Small intestine (tissue), 7 donors: ENCODE data around the gene DLX6. TPM values are rescaled to one million over a fixed set of nuclear protein-coding genes. Genes with fewer than 3 reads are reported as not detected.

Experiments used
- DNase-seq, 2 donors: peaks; one replicate each; pipeline versions ENCODE4 v3.0.0 to v3.0.0-alpha.2; 2013
- FAIRE-seq: peaks from 2 replicates; lab custom pipeline; 2012; peaks lifted over from hg19 to GRCh38; lab: Jason Lieb, UNC
- H3K27ac ChIP-seq, 3 donors: one replicate each; pipeline ENCODE4 v1.5.1; 2013; ENCODE audit warnings: low read length in 2 of 3, mild to moderate bottlenecking in 2 of 3, control low read depth in 1 of 3, inconsistent platforms in 1 of 3, low read depth in 1 of 3, moderate library complexity in 1 of 3
- H3K27me3 ChIP-seq, 3 donors: one replicate each; pipeline ENCODE4 v1.6.1; 2013; ENCODE audit warnings: low read length in 3 of 3, inconsistent platforms in 1 of 3; ENCODE audit not compliant: control insufficient read depth in 3 of 3, insufficient read depth in 3 of 3
- H3K36me3 ChIP-seq, 3 donors: one replicate each; pipeline ENCODE4 v1.6.1; 2013; ENCODE audit warnings: low read length in 3 of 3, inconsistent platforms in 1 of 3, low read depth in 1 of 3, mild to moderate bottlenecking in 1 of 3, moderate library complexity in 1 of 3; ENCODE audit not compliant: control insufficient read depth in 3 of 3, insufficient read depth in 2 of 3
- H3K4me1 ChIP-seq, 3 donors: one replicate each; pipeline ENCODE4 v1.6.1; 2013; ENCODE audit warnings: low read length in 2 of 3, inconsistent platforms in 1 of 3, low read depth in 1 of 3, mild to moderate bottlenecking in 1 of 3, moderate library complexity in 1 of 3; ENCODE audit not compliant: control insufficient read depth in 3 of 3, insufficient read depth in 2 of 3
- H3K4me3 ChIP-seq, 3 donors: one replicate each; pipeline ENCODE4 v1.5.1; 2013; ENCODE audit warnings: low read length in 3 of 3, control low read depth in 1 of 3, inconsistent platforms in 1 of 3, low read depth in 1 of 3, mild to moderate bottlenecking in 1 of 3, moderate library complexity in 1 of 3
- H3K9me3 ChIP-seq, 2 donors: one replicate each; pipeline ENCODE4 v1.6.1; 2013; ENCODE audit warnings: low read depth in 1 of 2, low read length in 1 of 2; ENCODE audit not compliant: control insufficient read depth in 2 of 2, insufficient read depth in 1 of 2
- WGBS, 3 donors: extraction: QIAGEN DNeasy Blood & Tissue Kit; methylation state at CpG; one replicate each; pipeline ENCODE4 v1.1.7; 2013; 5-methylcytosine and 5-hydroxymethylcytosine counted together
- polyA plus RNA-seq, 4 donors: library from polyadenylated mRNA; stranded (reverse) in 3 of 4; unstranded in 1 of 4; fragments of 200-250 nt in 3 of 4; fragments of 120-200 nt in 1 of 4; gene quantifications; one replicate each; pipeline versions ENCODE4 v1.2.1 to v1.2.3, GENCODE V29; 2013
- donor health status: healthy with polysubstance abuse.
- donor health status: control.
- donor health status: control.
- donor health status: Bipolar disorder and iron deficiency.
- donor health status: healthy.

DLX6 gene
- polyA plus RNA-seq, 4 donors: 0.06 TPM; not detected in 3

DNA sequence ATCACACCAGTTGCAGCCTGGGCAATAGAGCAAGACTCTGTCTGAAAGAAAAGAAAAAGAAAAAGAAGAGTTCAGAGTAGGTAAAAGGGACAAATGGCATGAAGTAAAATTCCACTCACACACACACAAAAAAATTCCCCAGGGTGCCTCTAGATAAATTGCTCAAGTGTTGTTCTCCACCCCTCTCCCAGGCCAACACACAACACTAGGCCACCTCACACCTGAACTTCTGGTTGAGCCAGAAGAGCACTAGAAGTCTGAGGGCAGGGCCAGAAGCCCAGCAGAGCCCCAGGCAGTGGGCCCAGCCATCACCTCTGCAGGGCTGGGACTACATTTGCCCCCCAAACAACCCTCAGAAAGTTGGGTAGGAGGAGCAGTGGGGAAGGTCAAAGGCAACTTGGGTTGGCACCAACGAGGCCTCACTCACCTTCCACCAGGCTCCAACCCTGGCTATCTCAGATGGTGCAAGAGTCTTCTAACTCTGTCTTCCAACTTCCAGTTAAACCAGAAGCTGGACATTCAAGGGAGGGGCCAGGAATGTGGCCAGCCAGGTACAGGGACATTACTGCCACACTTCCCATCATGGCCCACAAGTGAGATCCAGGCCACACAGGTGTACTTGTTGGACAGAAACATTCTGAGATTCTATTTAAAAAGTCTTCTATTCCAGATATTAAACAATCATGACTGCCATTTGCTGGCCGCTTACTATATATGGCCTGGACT is 25.6 kb upstream of the DLX6 start:
- no peaks in the 10 kb centered on the region for H3K4me1 ChIP-seq
- H3K4me3 ChIP-seq: no peak overlapping the region
- no peaks in the 10 kb centered on the region for H3K36me3 ChIP-seq
- FAIRE-seq (no peak), DNase-seq (no peak)
- H3K9me3 ChIP-seq: no peaks in the 10 kb centered on the region
- H3K27me3 ChIP-seq: peaks cover 0 to 3% (median 2%) of the 10 kb centered on the region in 3 donors
- H3K27ac ChIP-seq: no peak overlapping the region
- 79 to 85% (median 84%) methylated on average over 2 of the region's 2 CpGs for WGBS, 3 donors

- H3K4me3 ChIP-seq: no peak overlapping the region
- H3K27ac ChIP-seq: no peak overlapping the region
- no peaks in the 10 kb centered on the region for H3K9me3 ChIP-seq
- 92 to 97% (median 95%) methylated on average over 1 of the region's 1 CpG for WGBS, 3 donors
- H3K36me3 ChIP-seq: no peaks in the 10 kb centered on the region
- DNase-seq: no peak
- H3K27me3 ChIP-seq: peaks cover 0 to 8% (median 0%) of the 10 kb centered on the region in 3 donors
- FAIRE-seq: no peak
- no peaks in the 10 kb centered on the region for H3K4me1 ChIP-seq
These were observed 22.8 kb upstream of the DLX6 start for GRCh38 chr7:96982586-96982985.

- peaks cover 0 to 30% (median 13%) of the 10 kb centered on the region in 3 donors for H3K27me3 ChIP-seq
- no peak for DNase-seq
- WGBS, 3 donors: 36 to 45% (median 41%) methylated on average over 1 of the region's 1 CpG
These were observed 19.4 kb upstream of the DLX6 start for GRCh38 chr7:96985992-96986391.

GRCh38 chr7:96986901-96987300 is 18.5 kb upstream of the DLX6 start:
- DNase-seq (no peak), FAIRE-seq (no peak)
- WGBS, 3 donors: 50 to 70% (median 51%) methylated on average over 1 of the region's 1 CpG
- H3K4me3 ChIP-seq: no peak overlapping the region
- no peaks in the 10 kb centered on the region for H3K4me1 ChIP-seq
- peaks cover 0 to 34% (median 16%) of the 10 kb centered on the region in 3 donors for H3K27me3 ChIP-seq
- H3K36me3 ChIP-seq: no peaks in the 10 kb centered on the region
- no peak overlapping the region for H3K27ac ChIP-seq
- no peaks in the 10 kb centered on the region for H3K9me3 ChIP-seq

More at GRCh38 chr7:96985992-96986391, 19.4 kb upstream of the DLX6 start:
- H3K9me3 ChIP-seq: no peaks in the 10 kb centered on the region
- FAIRE-seq: no peak
- no peaks in the 10 kb centered on the region for H3K36me3 ChIP-seq
- no peaks in the 10 kb centered on the region for H3K4me1 ChIP-seq
- H3K27ac ChIP-seq: no peak overlapping the region
- H3K4me3 ChIP-seq: no peak overlapping the region

DNA sequence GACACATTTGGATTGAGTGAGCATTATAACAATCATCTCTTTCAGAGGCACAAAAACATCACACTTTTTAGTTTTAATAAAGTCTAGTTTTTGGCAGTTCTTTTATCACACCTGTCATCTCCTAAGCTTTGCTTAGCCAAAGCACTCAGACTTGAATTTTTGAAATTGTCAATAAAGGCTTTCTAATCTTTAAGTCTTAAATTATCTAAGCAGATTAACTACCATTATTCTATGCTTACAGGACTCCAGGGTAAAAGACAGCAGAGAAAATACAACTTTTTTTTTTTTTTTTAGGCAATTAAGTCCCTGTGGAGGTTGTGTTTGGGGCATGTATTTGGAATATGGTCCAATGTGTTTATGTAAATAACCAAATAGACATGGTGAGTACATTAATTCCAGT is 17.6 kb upstream of the DLX6 start:
- peaks cover 0 to 7% of the 10 kb centered on the region in 2 donors for H3K9me3 ChIP-seq
- no peak overlapping the region for H3K4me3 ChIP-seq
- H3K4me1 ChIP-seq: no peaks in the 10 kb centered on the region
- peaks cover 7 to 41% (median 24%) of the 10 kb centered on the region in 3 donors for H3K27me3 ChIP-seq
- no peaks in the 10 kb centered on the region for H3K36me3 ChIP-seq
- DNase-seq: no peak
- no peak overlapping the region for H3K27ac ChIP-seq
- FAIRE-seq: no peak

- peaks cover 7 to 57% (median 35%) of the 10 kb centered on the region in 3 donors for H3K27me3 ChIP-seq
- no peak for FAIRE-seq
- 9 to 21% (median 13%) methylated on average over 22 of the region's 22 CpGs for WGBS, 3 donors
These were observed 16.0 kb upstream of the DLX6 start for GRCh38 chr7:96989241-96989858.

DNA sequence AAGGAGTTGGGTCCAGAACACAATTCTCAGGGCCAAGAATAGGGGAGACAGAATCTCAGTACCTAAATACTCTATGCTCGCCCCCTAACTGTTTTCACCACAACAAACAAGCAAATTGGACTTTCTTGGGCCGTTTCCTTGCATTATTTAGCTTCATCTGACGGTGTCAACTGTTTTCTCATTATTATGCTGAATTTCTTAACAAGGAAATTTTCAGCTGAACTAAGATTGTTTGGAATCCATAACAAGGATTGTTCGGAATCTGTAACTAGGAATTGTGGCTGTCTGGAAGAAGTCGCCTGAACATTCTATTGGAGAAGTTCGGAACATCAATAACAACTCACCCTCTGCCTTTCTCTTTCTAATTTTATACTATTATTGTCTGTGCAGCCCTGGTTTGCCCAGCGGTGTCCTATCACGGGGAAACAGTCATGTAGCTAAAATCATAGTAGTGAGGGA is 15.5 kb upstream of the DLX6 start:
- no peaks in the 10 kb centered on the region for H3K36me3 ChIP-seq
- WGBS, 3 donors: 9 to 13% (median 11%) methylated on average over 8 of the region's 8 CpGs
- peaks cover 0 to 17% of the 10 kb centered on the region in 2 donors for H3K9me3 ChIP-seq
- H3K4me1 ChIP-seq: no peaks in the 10 kb centered on the region
- H3K27ac ChIP-seq: no peak overlapping the region
- peaks cover 7 to 60% (median 35%) of the 10 kb centered on the region in 3 donors for H3K27me3 ChIP-seq
- H3K4me3 ChIP-seq: no peak overlapping the region
- FAIRE-seq: no peak
- no peak for DNase-seq

More at GRCh38 chr7:96989241-96989858, 16.0 kb upstream of the DLX6 start:
- Histone ChIP-seq H3K36me3 (no peaks in the 10 kb centered on the region), H3K27ac (no peak overlapping the region), H3K4me3 (no peak overlapping the region), H3K9me3 (peaks cover 0 to 17% of the 10 kb centered on the region in 2 donors), H3K4me1 (no peaks in the 10 kb centered on the region)
- no peak for DNase-seq

DNA sequence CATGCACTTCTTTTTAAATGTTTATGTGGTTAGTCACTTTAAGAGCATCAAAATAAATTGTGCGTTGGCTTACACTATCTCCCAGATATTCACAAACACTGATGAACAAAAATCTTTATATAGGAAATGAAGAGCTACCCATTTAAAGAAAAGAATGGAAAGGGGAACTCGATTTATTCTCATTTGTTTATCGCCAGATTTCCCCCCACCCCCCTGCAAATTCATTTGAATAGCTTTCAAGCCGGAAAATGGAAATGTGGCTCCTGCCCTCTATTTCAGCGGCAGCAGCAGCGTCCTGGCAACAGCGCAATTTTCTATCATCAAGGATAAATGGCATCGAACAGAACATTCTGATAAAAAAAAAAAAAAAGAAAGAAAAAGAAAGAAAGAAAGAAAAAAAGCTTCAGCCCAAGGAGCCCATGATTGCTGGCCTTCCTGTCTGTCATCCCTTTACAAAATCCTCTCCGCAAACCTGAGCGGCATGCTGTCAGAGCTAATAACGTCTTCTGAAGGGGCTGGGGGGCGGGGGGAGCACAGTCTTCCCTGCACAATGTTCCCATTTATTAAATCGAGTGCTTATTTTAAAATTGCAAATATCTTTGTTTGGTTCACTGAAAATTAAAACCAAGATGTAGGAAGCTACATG is 13.7 kb upstream of the DLX6 start:
- no peak overlapping the region for H3K4me3 ChIP-seq
- FAIRE-seq: no peak

More for the DNA sequence above, 13.7 kb upstream of the DLX6 start:
- no peaks in the 10 kb centered on the region for H3K4me1 ChIP-seq
- H3K36me3 ChIP-seq: no peaks in the 10 kb centered on the region
- peaks cover 7 to 75% (median 49%) of the 10 kb centered on the region in 3 donors for H3K27me3 ChIP-seq
- no peak overlapping the region for H3K27ac ChIP-seq
- DNase-seq: no peak
- 7 to 13% (median 10%) methylated on average over 13 of the region's 13 CpGs for WGBS, 3 donors
- H3K9me3 ChIP-seq: peaks cover 0 to 17% of the 10 kb centered on the region in 2 donors
